WTC11 (cell line): ENCODE data around the gene NAA40. TPM values are rescaled to one million over a fixed set of nuclear protein-coding genes. Genes with fewer than 3 reads are reported as not detected.

Source experiments
- ATAC-seq: fragments of 200-7000 bp; cut with Tn5 transposase; 2 replicates; pipeline ENCODE4 v1.10.0; 2021; ENCODE audit warnings: mild to moderate bottlenecking, moderate library complexity
- CTCF ChIA-PET: fragments of 300-600 bp; sonication (Branson Sonifier 250); formaldehyde crosslinking; loops from one replicate; lab custom pipeline; 2021; ENCODE audit warnings: antibody characterized with exemption; lab: Charles Lee
- POLR2A ChIA-PET: fragments of 350-600 bp; sonication (Branson Sonifier 250); formaldehyde crosslinking; loops from one replicate; lab custom pipeline; 2021; ENCODE audit warnings: antibody characterized with exemption; lab: Charles Lee
- DNase-seq: peaks from one replicate; pipeline ENCODE4 v3.0.0; 2021; ENCODE audit warnings: low spot score
- H3K27ac Mint-ChIP-seq: 2 replicates; pipeline ENCODE4 v1.8.0; 2021; ENCODE audit warnings: mixed read lengths
- H3K27me3 Mint-ChIP-seq: 2 replicates; pipeline ENCODE4 v1.8.0; 2021; ENCODE audit warnings: low read depth, mild to moderate bottlenecking, moderate library complexity, mixed read lengths
- H3K36me3 Mint-ChIP-seq: 2 replicates; pipeline ENCODE4 v1.8.0; 2021; ENCODE audit warnings: mixed read lengths
- H3K4me1 Mint-ChIP-seq: 2 replicates; pipeline ENCODE4 v1.8.0; 2022; ENCODE audit warnings: mixed read lengths
- H3K4me3 Mint-ChIP-seq: 2 replicates; pipeline ENCODE4 v1.8.0; 2021; ENCODE audit warnings: mild to moderate bottlenecking, moderate library complexity, mixed read lengths
- H3K9me3 Mint-ChIP-seq: 2 replicates; pipeline ENCODE4 v1.8.0; 2021; ENCODE audit warnings: mixed read lengths
- CBFB ChIP-seq: sonication (generic); formaldehyde crosslinking; IDR thresholded peaks from 2 replicates; pipeline ENCODE4 v1.8.1; 2022; ENCODE audit warnings: mild to moderate bottlenecking, low read depth, missing genetic modification reagents
- CDX4 ChIP-seq: fragments of 250-450 bp; sonication (Bioruptor Pico); IDR thresholded peaks from 2 replicates; pipeline ENCODE4 v1.9.0; 2021; ENCODE audit warnings: moderate library complexity, mild to moderate bottlenecking, inconsistent platforms, borderline replicate concordance
- E2F4 ChIP-seq: sonication (generic); formaldehyde crosslinking; IDR thresholded peaks from 2 replicates; pipeline ENCODE4 v1.8.1; 2022; ENCODE audit warnings: low read depth, mild to moderate bottlenecking, moderate library complexity, missing genetic modification reagents, borderline replicate concordance
- ERG ChIP-seq: fragments of 250-450 bp; sonication (Bioruptor Pico); IDR thresholded peaks from 2 replicates; pipeline ENCODE4 v1.8.0; 2021; ENCODE audit warnings: mild to moderate bottlenecking
- GRHL2 ChIP-seq: fragments of 250-450 bp; sonication (Bioruptor Pico); IDR thresholded peaks from 2 replicates; pipeline ENCODE4 v1.8.0; 2022; ENCODE audit warnings: mild to moderate bottlenecking, moderate library complexity; ENCODE audit not compliant: insufficient replicate concordance, severe bottlenecking
- MLX ChIP-seq: sonication (generic); formaldehyde crosslinking; IDR thresholded peaks from 2 replicates; pipeline ENCODE4 v1.8.1; 2023; ENCODE audit warnings: mild to moderate bottlenecking, missing genetic modification reagents, moderate library complexity
- MYBL2 ChIP-seq: sonication (generic); formaldehyde crosslinking; IDR thresholded peaks from 2 replicates; pipeline ENCODE4 v1.8.1; 2023; ENCODE audit warnings: mild to moderate bottlenecking, moderate library complexity, missing genetic modification reagents
- NFE2L1 ChIP-seq: sonication (generic); formaldehyde crosslinking; IDR thresholded peaks from 2 replicates; pipeline ENCODE4 v1.8.1; 2023; ENCODE audit warnings: missing genetic modification reagents
- NR2C2 ChIP-seq: sonication (generic); formaldehyde crosslinking; IDR thresholded peaks from 2 replicates; pipeline ENCODE4 v1.8.0; 2022; ENCODE audit warnings: mild to moderate bottlenecking, missing genetic modification reagents
- TEAD1 ChIP-seq: sonication (generic); formaldehyde crosslinking; IDR thresholded peaks from 2 replicates; pipeline ENCODE4 v1.8.0; 2022; ENCODE audit warnings: mild to moderate bottlenecking, missing genetic modification reagents
- USF1 ChIP-seq: sonication (generic); formaldehyde crosslinking; IDR thresholded peaks from 2 replicates; pipeline ENCODE4 v1.8.0; 2022; ENCODE audit warnings: mild to moderate bottlenecking, missing genetic modification reagents
- ZNF121 ChIP-seq: sonication (generic); formaldehyde crosslinking; IDR thresholded peaks from 2 replicates; pipeline ENCODE4 v1.8.0; 2023; ENCODE audit warnings: missing genetic modification reagents
- ZNF263 ChIP-seq: sonication (generic); formaldehyde crosslinking; IDR thresholded peaks from 2 replicates; pipeline ENCODE4 v1.8.1; 2022; ENCODE audit warnings: low read depth, mild to moderate bottlenecking, moderate library complexity, missing genetic modification reagents
- ZNF317 ChIP-seq: sonication (generic); formaldehyde crosslinking; IDR thresholded peaks from 2 replicates; pipeline ENCODE4 v1.8.1; 2023; ENCODE audit warnings: low read depth, mild to moderate bottlenecking, moderate library complexity, missing genetic modification reagents, borderline replicate concordance
- ZNF425 ChIP-seq: fragments of 250-450 bp; sonication (Bioruptor Pico); conservative IDR thresholded peaks from 2 replicates; pipeline ENCODE4 v1.9.0; 2021; ENCODE audit warnings: mild to moderate bottlenecking
- total RNA-seq: library from RNA; stranded (reverse); gene quantifications from 3 replicates; pipeline ENCODE4 v1.2.3, GENCODE V29; 2021

The NAA40 gene
- total RNA-seq, 1 experiment from 2014 or later: 31.8 TPM

- no peak overlapping the region for H3K4me3 Mint-ChIP-seq
- no peak for TF ChIP-seq E2F4
- TF ChIP-seq, all 79 proteins: peak for 0
- ATAC-seq (no peak), DNase-seq (no peak)
- H3K36me3 Mint-ChIP-seq: no peaks in the 10 kb centered on the region
- H3K27ac Mint-ChIP-seq: no peak overlapping the region
- ChIA-PET POLR2A (no interaction called here), CTCF (interaction anchor here (1.4 kb wide), 1 partner anchor 37 kb away, joined by 4 read pairs; no protein-coding TSS in a partner anchor)
- H3K4me1 Mint-ChIP-seq: peaks cover 18% of the 10 kb centered on the region
- peaks cover 80% of the 10 kb centered on the region for H3K27me3 Mint-ChIP-seq
- H3K9me3 Mint-ChIP-seq: no peaks in the 10 kb centered on the region
Measured at GRCh38 chr11:64003807-64004589, 65.2 kb downstream of the NAA40 start.

GRCh38 chr11:64004590-64004984, 65.8 kb downstream of the NAA40 start:
- no peak for DNase-seq
- ChIA-PET POLR2A (no interaction called here), CTCF (no interaction called here)
- Mint-ChIP-seq H3K27ac (no peak overlapping the region), H3K9me3 (no peaks in the 10 kb centered on the region), H3K4me3 (no peak overlapping the region), H3K36me3 (no peaks in the 10 kb centered on the region), H3K27me3 (peaks cover 86% of the 10 kb centered on the region)
- ATAC-seq: no peak
- no peak for TF ChIP-seq USF1 (CRISPR knock-in tag)
- no peak for TF ChIP-seq NR2C2
- peak; percentile 79 for TF ChIP-seq ZNF121 (CRISPR knock-in tag)
- TF ChIP-seq, all 79 proteins: peak for 1
- H3K4me1 Mint-ChIP-seq: peaks cover 18% of the 10 kb centered on the region

GRCh38 chr11:64005691-64006090, 66.9 kb downstream of the NAA40 start:
- peaks cover 4% of the 10 kb centered on the region; the same call in 1 of the 2 replicates for H3K36me3 Mint-ChIP-seq
- TF ChIP-seq GRHL2 (CRISPR knock-in tag): no peak
- no peak for TF ChIP-seq ZNF425 (CRISPR knock-in tag)
- TF ChIP-seq CBFB (CRISPR knock-in tag): no peak
- TF ChIP-seq ZNF317 (CRISPR knock-in tag): no peak
- no peak for TF ChIP-seq ERG (CRISPR knock-in tag)
- no peak for TF ChIP-seq MYBL2
- TF ChIP-seq MLX: no peak
- no peak for TF ChIP-seq TEAD1 (CRISPR knock-in tag)
- TF ChIP-seq NFE2L1 (CRISPR knock-in tag): no peak
- no peak for TF ChIP-seq CDX4
- TF ChIP-seq ZNF263 (CRISPR knock-in tag): no peak
- DNase-seq: no peak
- no peak overlapping the region for H3K4me3 Mint-ChIP-seq
- no peak overlapping the region for H3K27ac Mint-ChIP-seq
- CTCF ChIA-PET: interaction anchor here (0.6 kb wide), 1 partner anchor 296 kb away, joined by 3 read pairs; no protein-coding TSS in a partner anchor
- peaks cover 97% of the 10 kb centered on the region for H3K27me3 Mint-ChIP-seq
- no peak for ATAC-seq
- POLR2A ChIA-PET: no interaction called here
- peaks cover 18% of the 10 kb centered on the region for H3K4me1 Mint-ChIP-seq
- H3K9me3 Mint-ChIP-seq: peaks cover 7% of the 10 kb centered on the region
